Hematopoietic multipotent progenitor cell (in vitro differentiated cells): ENCODE data around the gene BRI3. TPM values are rescaled to one million over a fixed set of nuclear protein-coding genes. Genes with fewer than 3 reads are reported as not detected.

ENCODE experiments used
- DNase-seq, 3 donors: peaks; one replicate each; pipeline ENCODE4 v3.0.0-alpha.2; 2011 to 2015; ENCODE audit warnings: low read depth in 2 of 3, low spot score in 2 of 3
- total RNA-seq: library from RNA; depleted of rRNA; stranded (reverse); fragments of >200 nt; gene quantifications from one replicate; pipeline ENCODE4 v1.2.3, GENCODE V29; 2012

The BRI3 gene
- total RNA-seq, 1 donor: 30.2 TPM

GRCh38 chr7:98285157-98286092 is 3.9 kb downstream of the BRI3 start:
- no peak for DNase-seq

GRCh38 chr7:98286093-98286539 is 4.6 kb downstream of the BRI3 start:
- no peak for DNase-seq

GRCh38 chr7:98286701-98287485 is 5.4 kb downstream of the BRI3 start:
- no peak for DNase-seq

GRCh38 chr7:98287486-98287959 is 6.0 kb downstream of the BRI3 start:
- no peak for DNase-seq

GRCh38 chr7:98288064-98288823 is 6.8 kb downstream of the BRI3 start:
- DNase-seq: no peak

GRCh38 chr7:98289333-98289875 is 7.9 kb downstream of the BRI3 start:
- no peak for DNase-seq

GRCh38 chr7:98291717-98292116 is 10.2 kb downstream of the BRI3 start:
- no peak for DNase-seq

- DNase-seq: no peak
Observed at GRCh38 chr7:98293265-98293664, 11.8 kb downstream of the BRI3 start.

GRCh38 chr7:98293746-98294145 is 12.3 kb downstream of the BRI3 start:
- DNase-seq: no peak

- no peak for DNase-seq
Observed at GRCh38 chr7:98294326-98294725, 12.8 kb downstream of the BRI3 start.

- peak in 1 of 3 donors; percentile 44 for DNase-seq
Observed at GRCh38 chr7:98294798-98295382, 13.4 kb downstream of the BRI3 start.

GRCh38 chr7:98295467-98296192 is 14.1 kb downstream of the BRI3 start:
- DNase-seq: no peak

GRCh38 chr7:98296833-98297232 is 15.3 kb downstream of the BRI3 start:
- no peak for DNase-seq

GRCh38 chr7:98297626-98298286 is 16.3 kb downstream of the BRI3 start:
- no peak for DNase-seq

GRCh38 chr7:98300595-98301372 is 19.3 kb downstream of the BRI3 start:
- DNase-seq: no peak

GRCh38 chr7:98301693-98302470 is 20.4 kb downstream of the BRI3 start:
- DNase-seq: no peak

GRCh38 chr7:98303176-98303865 is 21.8 kb downstream of the BRI3 start:
- no peak for DNase-seq
